K562 (cell line): ENCODE measurements around the gene YJU2. TPM values are rescaled to one million over a fixed set of nuclear protein-coding genes. Genes with fewer than 3 reads are reported as not detected.

Experiments
- BRD4 ChIP-seq: fragments of 200-600 bp; sonication (generic); IDR thresholded peaks from 2 replicates; pipeline ENCODE4 v1.6.1; 2017; ENCODE audit warnings: inconsistent platforms
- GTF3C2 ChIP-seq: IDR thresholded peaks from 3 replicates; pipeline ENCODE4 v1.6.1; 2011; ENCODE audit warnings: borderline replicate concordance, mild to moderate bottlenecking, moderate library complexity; ENCODE audit not compliant: insufficient read length; ENCODE audit errors: extremely low read depth
- RB1 ChIP-seq: fragments of 450-650 bp; IDR thresholded peaks from 2 replicates; pipeline ENCODE4 v1.6.1; 2017; ENCODE audit warnings: low read depth, mild to moderate bottlenecking
- TGIF2 ChIP-seq: sonication (generic); formaldehyde crosslinking; IDR thresholded peaks from 2 replicates; pipeline ENCODE4 v1.8.1; 2022; ENCODE audit warnings: mild to moderate bottlenecking, missing genetic modification reagents, moderate library complexity
- TSC22D4 ChIP-seq: fragments of 450-650 bp; IDR thresholded peaks from 2 replicates; pipeline ENCODE4 v1.6.1; 2016; ENCODE audit warnings: missing genetic modification characterization, missing biosample characterization, control low read depth
- ZFX ChIP-seq: sonication (generic); formaldehyde crosslinking; IDR thresholded peaks from 2 replicates; pipeline ENCODE4 v1.8.0; 2022; ENCODE audit warnings: mild to moderate bottlenecking, missing genetic modification reagents, moderate library complexity
- ZNF586 ChIP-seq: fragments of 450-650 bp; formaldehyde crosslinking; conservative IDR thresholded peaks from 2 replicates; pipeline ENCODE4 v1.4.0; 2020; ENCODE audit warnings: mild to moderate bottlenecking, moderate library complexity
- polyA plus RNA-seq, 8 experiments: library from polyadenylated mRNA; depleted of rRNA in 4 of 8; stranded (reverse) in 5 of 8; unstranded in 3 of 8; fragments of >200 nt; fragmentation: Nextera tagmentation in 2 of 8; fragmentation: Illumina TruSeq in 1 of 8; extraction: Ambion mirVana in 2 of 8; extraction: Trizol in 1 of 8; gene quantifications; 2 replicates each; pipeline versions ENCODE4 v1.2.1 to v1.2.3, GENCODE V29; 2011 to 2014; ENCODE audit warnings: inconsistent platforms in 1 of 8, missing spikeins in 1 of 8
- total RNA-seq, 7 experiments: library from RNA; depleted of rRNA in 6 of 7; stranded (reverse); fragments of >200 nt in 6 of 7; fragmentation: Illumina TruSeq in 2 of 7; extraction: Trizol in 2 of 7; gene quantifications; 2 replicates each; pipeline versions ENCODE4 v1.2.1 to v1.2.3, GENCODE V29; 2011 to 2021; ENCODE audit warnings: low replicate concordance in 1 of 7

Gene YJU2
- total and polyA plus RNA-seq, 9 of the 15 experiments (the other 6 are each of a cell fraction or from before 2014, with no cell fraction given), result 0.41 to 34.9 (median 19.3) TPM

- TF ChIP-seq TGIF2 (no peak), ZFX (no peak), RB1 (no peak), ZNF586 (CRISPR knock-in tag) (no peak), BRD4 (no peak), GTF3C2 (no peak), TSC22D4 (0 out of 2 replicates have a peak, but pooled peaks have one; percentile 26)
Observed at GRCh38 chr19:4228765-4229178, 18.1 kb upstream of the YJU2 start (continued).
